NCI-H1694 (cell line): ENCODE data around the gene NDUFB5.
"Not testable (repeated sequence)": the region's sequence is repeated elsewhere in the genome, so short reads cannot be mapped to it uniquely, and the experiment has no call there.

Experiments
- DNase-seq: peaks from one replicate; lab custom pipeline; 2025; lab: John Stamatoyannopoulos, UW

The NDUFB5 gene

GRCh38 chr3:179630753-179631451 is 26.3 kb downstream of the NDUFB5 start:
- no peak for DNase-seq

- DNase-seq = no peak
Measured at GRCh38 chr3:179640469-179640868, 35.9 kb downstream of the NDUFB5 start.

GRCh38 chr3:179642871-179643270 is 38.3 kb downstream of the NDUFB5 start:
- DNase-seq = no peak

GRCh38 chr3:179643837-179644236 is 39.2 kb downstream of the NDUFB5 start:
- DNase-seq = not testable (repeated sequence)

- no peak for DNase-seq
Measured at GRCh38 chr3:179646177-179646576, 41.6 kb downstream of the NDUFB5 start.

GRCh38 chr3:179651687-179652446 is 47.3 kb downstream of the NDUFB5 start:
- no peak for DNase-seq

GRCh38 chr3:179652447-179653095 is 48.0 kb downstream of the NDUFB5 start, which contains the start of gene USP13:
Gene USP13, plus strand, starts transcription at chr3:179653040. Its CDS starts 186 bp downstream, at chr3:179653226.
- DNase-seq = peak; percentile 82

GRCh38 chr3:179653096-179653797 is 48.7 kb downstream of the NDUFB5 start:
- peak; percentile 36 for DNase-seq

- no peak for DNase-seq
Measured at GRCh38 chr3:179655236-179655635, 50.6 kb downstream of the NDUFB5 start.

- DNase-seq = no peak
Measured at GRCh38 chr3:179658606-179659005, 54.0 kb downstream of the NDUFB5 start.

GRCh38 chr3:179660872-179661271 is 56.3 kb downstream of the NDUFB5 start:
- DNase-seq = no peak

- no peak for DNase-seq
Measured at GRCh38 chr3:179661777-179662176, 57.2 kb downstream of the NDUFB5 start.

GRCh38 chr3:179663093-179663492 is 58.5 kb downstream of the NDUFB5 start:
- DNase-seq = no peak

- no peak for DNase-seq
Measured at GRCh38 chr3:179666030-179666429, 61.4 kb downstream of the NDUFB5 start.

GRCh38 chr3:179666436-179667035 is 61.9 kb downstream of the NDUFB5 start:
- peak; percentile 40 for DNase-seq

GRCh38 chr3:179668429-179668828 is 63.8 kb downstream of the NDUFB5 start:
- DNase-seq = no peak

GRCh38 chr3:179670311-179670710 is 65.7 kb downstream of the NDUFB5 start:
- no peak for DNase-seq

GRCh38 chr3:179671309-179671708 is 66.7 kb downstream of the NDUFB5 start:
- DNase-seq = no peak

- no peak for DNase-seq
Measured at GRCh38 chr3:179671747-179672242, 67.2 kb downstream of the NDUFB5 start.

GRCh38 chr3:179672918-179673317 is 68.3 kb downstream of the NDUFB5 start:
- DNase-seq = no peak

- DNase-seq = no peak
Measured at GRCh38 chr3:179673523-179673922, 68.9 kb downstream of the NDUFB5 start.

- DNase-seq = no peak
Measured at GRCh38 chr3:179676081-179676480, 71.5 kb downstream of the NDUFB5 start.
